NCI-H748 (cell line): ENCODE data around the gene RGS12.

ENCODE experiments used
- DNase-seq: peaks from one replicate; lab custom pipeline; 2025; ENCODE audit not compliant: unreplicated experiment; lab: John Stamatoyannopoulos, UW

The RGS12 gene

GRCh38 chr4:3324093-3324815 is 31.4 kb downstream of the RGS12 start:
- DNase-seq = no peak

DNA sequence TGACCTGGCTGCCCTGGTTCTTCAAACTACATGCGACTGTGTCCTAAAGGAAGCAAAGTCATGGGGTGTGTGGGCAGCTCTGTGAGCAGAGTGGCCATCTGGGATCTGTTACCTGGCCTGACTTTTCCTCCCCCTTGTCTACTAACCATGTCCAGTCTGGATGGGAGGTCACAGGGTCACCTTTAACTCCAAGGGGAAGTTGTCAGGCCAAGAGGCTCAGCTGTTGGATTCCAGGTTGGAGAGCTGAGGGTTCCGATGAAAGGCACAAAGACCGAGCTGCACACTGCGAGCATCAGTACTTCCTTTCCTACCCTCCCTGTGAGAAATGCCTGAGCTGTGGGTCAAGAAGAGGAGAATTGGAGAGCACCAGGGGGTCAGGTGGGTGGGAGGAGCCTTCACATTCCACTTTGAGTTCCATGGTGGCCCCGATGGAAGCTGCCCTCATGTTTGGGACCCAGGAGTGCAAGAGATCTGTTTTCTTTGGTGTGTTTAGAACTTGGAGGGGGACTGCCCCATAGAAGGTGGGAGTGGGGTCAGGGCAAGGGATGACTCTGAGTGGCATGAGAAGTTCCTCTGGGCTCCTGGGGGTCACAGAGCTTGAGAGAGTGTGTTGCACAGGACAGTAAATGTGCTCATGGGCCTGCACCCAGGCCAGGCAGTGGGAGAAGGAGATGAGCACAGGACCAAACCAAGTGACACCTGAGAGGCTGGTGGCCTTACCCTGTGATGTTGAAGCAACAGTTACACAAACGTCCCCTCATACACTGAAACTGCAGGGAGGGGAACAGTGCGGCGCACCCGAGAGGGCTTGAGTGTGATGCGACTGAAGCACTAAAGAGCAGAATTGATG is 36.2 kb downstream of the RGS12 start:
- no peak for DNase-seq

GRCh38 chr4:3329887-3330286 is 37.1 kb downstream of the RGS12 start:
- no peak for DNase-seq

DNA sequence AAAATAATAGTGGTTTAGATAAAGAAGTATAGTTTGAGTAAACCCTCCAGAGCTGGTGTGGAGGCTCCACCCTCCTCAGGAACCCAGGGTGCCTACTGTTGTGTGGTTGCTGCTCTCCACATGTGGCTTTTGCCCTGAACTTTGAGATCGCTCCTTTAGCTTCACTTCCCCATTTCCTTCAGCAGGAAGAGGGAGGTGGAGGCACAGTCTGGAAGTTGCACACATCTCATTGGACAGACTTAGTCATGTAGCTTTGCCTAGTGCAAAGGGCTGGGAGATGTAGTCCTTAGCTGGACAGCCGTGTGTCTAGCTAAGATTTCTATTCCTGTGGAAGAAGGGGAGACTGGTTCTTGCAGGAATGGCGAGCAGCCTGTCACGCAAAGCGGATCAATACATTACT is 37.9 kb downstream of the RGS12 start:
- no peak for DNase-seq

DNA sequence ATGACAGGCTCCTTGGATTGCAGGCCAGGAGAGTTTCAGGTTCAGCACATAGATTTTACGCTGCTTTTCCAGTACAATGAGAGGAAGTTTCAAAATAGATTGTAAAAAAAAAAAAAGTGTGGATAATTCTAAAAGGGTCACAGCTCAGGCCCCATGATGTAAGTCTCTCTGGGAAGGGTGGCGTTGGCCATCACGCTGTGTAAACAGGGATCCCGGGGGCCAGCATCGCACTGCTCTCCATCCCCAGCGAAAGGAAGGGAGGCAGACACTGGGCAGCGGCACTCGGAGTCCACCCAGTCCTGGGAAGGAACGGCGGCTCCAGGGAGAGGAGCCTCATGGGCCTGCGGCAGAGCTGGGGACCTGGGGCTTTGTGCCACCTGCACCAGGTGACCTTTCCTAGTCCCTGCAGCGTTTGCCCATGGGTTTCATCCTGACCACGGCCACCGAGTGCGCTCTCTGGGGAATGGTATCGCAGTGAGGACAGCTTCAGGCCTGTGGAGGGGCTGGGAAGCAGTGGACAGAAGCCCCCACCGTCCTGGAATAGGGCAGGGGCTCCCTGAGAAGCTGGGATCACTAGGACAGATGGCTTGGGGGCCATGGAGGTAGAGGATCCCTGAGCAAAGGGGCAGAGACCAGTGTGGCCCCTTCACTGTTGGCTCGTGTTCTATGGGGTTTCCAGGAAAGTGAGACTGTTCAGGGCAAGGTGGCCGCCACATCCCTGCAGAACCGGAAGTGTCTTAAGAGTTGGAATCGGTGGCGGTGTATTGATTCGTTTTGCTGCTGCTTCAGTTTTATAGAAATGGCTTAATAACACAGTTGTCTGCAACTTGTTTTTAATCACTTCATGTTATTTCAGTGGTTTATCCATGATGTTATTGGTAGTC is 38.9 kb downstream of the RGS12 start:
- DNase-seq = no peak

- DNase-seq = no peak
Measured at GRCh38 chr4:3332498-3332897, 39.7 kb downstream of the RGS12 start.

DNA sequence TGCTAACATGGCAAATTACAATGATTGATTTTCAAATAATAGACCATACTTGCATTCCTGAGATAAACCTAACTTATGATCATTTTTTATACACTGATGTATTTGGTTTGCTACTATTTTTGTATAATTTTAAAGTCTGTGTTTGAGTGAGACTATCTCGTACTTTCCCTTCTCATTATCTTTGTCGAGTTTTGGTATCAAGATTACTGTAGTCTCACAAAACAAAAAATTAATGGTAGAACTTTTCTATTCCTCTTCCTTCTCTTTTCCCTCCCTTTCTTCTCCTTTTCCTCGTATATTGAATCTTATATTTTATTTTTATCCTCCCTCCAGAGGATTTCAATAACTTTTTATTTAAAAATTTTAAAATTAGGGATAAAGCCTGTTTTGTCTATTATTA is 41.5 kb downstream of the RGS12 start:
- DNase-seq = no peak

GRCh38 chr4:3335385-3335784 is 42.6 kb downstream of the RGS12 start:
- DNase-seq = peak; percentile 19

- DNase-seq = no peak
Measured at GRCh38 chr4:3335982-3336381, 43.2 kb downstream of the RGS12 start.

DNA sequence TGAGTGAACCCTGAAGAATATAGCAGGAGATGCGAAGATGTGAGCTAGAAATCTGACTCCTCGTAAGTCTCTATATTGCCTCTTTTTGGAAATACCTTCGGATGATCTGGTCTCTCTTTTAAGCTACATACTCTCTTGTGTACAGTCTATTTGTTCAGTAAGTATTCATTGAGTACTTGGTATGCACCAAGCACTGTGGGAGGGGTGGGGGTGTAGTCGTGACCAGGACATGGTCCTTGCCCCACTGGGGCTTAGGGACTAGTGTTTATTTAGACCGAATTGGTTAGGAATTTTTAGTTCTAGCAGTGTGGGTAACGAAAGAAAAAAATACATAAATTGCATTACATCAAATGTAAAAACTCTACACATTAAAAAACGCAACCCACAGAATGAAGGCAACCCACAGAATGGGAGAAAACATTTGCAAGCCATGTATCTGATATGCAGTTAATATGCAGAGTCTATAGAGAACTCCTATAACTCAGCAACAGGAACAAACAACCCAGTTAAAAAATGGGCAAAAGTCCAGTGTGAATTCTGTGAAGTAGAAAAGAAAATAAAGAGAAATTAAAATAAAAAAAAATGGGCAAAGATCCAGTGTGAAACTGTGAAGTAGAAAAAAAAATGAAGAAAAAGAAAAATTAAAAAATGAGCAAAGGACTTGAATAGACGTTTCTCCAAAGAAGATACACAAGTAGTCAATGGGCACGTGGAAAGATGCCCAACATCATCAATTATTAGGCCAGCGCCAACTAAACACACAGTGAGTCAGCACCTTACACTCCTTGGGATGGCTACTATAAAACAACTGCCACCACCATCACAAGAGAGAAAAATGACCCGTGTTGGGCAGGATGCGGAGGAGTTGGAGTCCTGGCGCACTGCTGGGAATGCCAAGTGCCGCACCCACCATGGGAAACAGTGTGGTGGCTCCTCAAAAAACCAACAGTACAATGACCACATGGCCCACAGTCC is 43.8 kb downstream of the RGS12 start:
- DNase-seq = no peak

DNA sequence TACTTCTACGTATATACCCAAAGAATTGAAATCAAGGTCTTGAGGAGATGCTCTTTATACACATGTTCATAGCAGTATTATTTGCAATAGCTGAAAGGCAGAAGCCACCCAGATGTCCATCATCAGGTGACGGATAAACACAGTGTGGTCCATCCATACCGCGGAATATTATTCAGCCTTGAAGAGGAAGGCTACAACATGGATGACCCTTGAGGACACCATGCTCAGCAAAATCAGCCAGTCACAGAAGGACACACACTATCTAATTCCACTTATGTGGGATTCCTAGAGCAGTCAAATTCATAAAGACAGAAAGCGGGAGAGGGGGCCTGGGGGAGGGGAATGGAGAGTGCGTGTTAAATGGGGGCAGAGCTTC is 44.5 kb downstream of the RGS12 start:
- DNase-seq = no peak

- DNase-seq = no peak
Measured at GRCh38 chr4:3337811-3338210, 45.0 kb downstream of the RGS12 start.

GRCh38 chr4:3338321-3338838 is 45.6 kb downstream of the RGS12 start:
- no peak for DNase-seq

DNA sequence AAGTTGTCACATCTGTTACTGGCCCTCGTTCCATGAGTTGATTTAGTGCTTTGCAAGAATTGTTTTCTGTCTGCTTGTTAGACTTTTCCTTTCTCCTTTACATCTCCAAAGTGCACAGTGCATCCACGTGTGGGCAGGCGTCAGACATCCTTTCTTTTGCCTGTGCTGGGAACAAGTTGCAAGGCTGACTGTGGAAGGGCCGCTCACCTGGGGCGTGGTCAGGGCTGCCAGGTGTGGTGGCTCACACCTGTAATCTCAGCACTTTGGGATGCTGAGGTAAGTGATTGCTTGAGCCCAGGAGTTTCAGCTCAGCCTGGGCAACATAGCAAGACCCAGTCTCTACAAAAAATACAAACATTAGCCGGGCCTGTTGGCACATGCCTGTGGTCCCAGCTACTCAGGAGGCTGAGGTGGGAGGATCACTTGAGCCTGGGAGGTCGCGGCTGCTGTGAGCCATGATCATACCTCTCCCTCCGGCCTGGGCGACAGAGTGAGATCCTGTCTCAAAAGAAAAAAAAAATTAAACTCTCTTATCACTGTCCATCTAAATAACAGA is 46.2 kb downstream of the RGS12 start:
- no peak for DNase-seq

DNA sequence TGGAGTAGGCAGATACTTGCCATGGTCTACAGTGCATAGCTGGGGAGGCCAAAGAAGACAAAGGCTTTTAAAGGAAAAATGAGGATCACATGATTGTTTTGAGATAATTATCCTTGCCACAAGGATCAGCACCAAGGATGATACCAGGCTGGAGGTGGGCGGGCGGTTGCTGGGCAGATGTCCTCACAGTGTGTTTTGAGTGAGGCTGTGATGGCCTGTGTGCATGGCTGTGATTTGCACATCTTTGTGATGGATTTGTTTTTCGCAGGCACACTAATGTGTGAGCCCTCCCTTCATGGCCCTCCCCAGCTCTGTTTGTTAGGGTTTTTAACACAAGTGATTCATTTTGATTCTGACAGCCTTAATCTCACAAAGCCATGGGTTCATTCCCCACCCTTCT is 46.8 kb downstream of the RGS12 start:
- no peak for DNase-seq

GRCh38 chr4:3340038-3340699 is 47.3 kb downstream of the RGS12 start:
- DNase-seq = no peak

DNA sequence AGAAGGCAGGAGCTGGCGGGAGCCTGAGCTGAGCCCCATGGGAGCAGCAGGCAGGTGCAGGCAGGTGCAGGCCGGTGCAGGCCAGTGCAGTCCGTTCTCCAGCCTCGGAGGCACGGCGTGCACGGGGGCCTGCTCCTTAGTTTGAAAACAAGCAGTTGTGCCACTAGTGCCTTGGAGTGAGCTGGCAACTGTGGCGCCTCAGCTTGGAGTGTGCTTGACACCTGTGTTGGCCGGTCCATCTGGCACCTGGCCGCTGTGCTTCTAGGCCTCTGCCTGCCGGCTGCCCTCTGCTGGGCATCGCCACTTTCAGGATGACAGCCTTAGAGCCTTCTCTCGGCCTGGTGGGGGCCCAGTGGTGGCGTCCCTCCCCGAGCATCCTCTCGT is 47.9 kb downstream of the RGS12 start:
- peak; percentile 45 for DNase-seq

- peak; percentile 26 for DNase-seq
Measured at GRCh38 chr4:3341760-3342159, 48.9 kb downstream of the RGS12 start.

DNA sequence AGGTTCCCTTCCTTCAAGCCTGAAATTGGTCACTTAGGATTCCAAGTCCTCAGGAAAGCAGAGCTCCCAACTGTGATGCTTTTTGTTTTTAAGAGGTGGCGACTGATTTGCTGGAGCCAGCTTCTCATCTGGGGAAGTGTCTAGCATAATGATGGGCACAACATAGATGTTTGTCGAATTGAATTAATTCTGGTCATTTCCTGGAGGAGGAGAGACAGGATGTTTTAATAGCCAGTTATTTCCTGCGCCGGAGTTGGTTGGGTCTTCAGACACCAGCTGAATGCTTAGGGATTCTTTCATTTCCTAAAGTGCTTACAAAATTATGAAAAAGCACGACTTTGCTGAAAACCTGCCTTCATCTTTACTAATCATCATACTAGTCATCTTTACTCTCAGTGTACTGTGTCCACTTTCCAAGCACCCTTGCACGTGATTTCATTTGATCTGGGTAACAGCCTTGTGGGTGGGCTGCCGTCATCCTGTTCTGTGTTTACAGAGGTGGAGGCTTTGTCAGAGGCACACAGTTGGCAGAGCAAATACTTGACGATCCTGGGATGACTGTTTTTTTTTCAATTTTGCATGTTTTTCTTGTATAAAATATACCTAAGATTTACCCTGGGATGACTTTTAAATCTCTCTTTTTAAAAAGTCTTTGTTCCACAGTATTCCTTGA is 49.5 kb downstream of the RGS12 start:
- peak; percentile 39 for DNase-seq
